Cardiac fibroblast (primary cell): ENCODE results near the gene LMLN.

Experiments
- DNase-seq, 2 donors: peaks; one replicate each; pipeline versions ENCODE4 v3.0.0 to v3.0.0-alpha.2; 2010; ENCODE audit warnings: low read depth in 2 of 2
- H3K4me3 ChIP-seq, 2 donors: replicated peaks in 1 of 2; 1 replicate in 1 of 2; 2 replicates in 1 of 2; pipeline ENCODE4 v1.5.1; 2011; ENCODE audit warnings: low read depth in 2 of 2, low read length in 2 of 2, mild to moderate bottlenecking in 2 of 2, moderate library complexity in 1 of 2
- CTCF ChIP-seq: IDR thresholded peaks from one replicate; pipeline ENCODE4 v1.5.1; 2011; ENCODE audit warnings: low read depth, mild to moderate bottlenecking, low read length, inconsistent platforms

LMLN gene

GRCh38 chr3:198026620-198027019, 66.6 kb downstream of the LMLN start:
- DNase-seq: no peak
- TF ChIP-seq CTCF: no peak
- no peak overlapping the region for H3K4me3 ChIP-seq

GRCh38 chr3:198027045-198027798, 67.2 kb downstream of the LMLN start:
- no peak for TF ChIP-seq CTCF
- no peak overlapping the region for H3K4me3 ChIP-seq
- no peak for DNase-seq

GRCh38 chr3:198027799-198028390, 67.9 kb downstream of the LMLN start:
- no peak overlapping the region for H3K4me3 ChIP-seq
- DNase-seq: no peak
- TF ChIP-seq CTCF: no peak

GRCh38 chr3:198028718-198029117, 68.7 kb downstream of the LMLN start:
- TF ChIP-seq CTCF: no peak
- no peak overlapping the region for H3K4me3 ChIP-seq
- DNase-seq: peak; percentile 33 to 34

GRCh38 chr3:198030125-198030524, 70.1 kb downstream of the LMLN start:
- H3K4me3 ChIP-seq: no peak overlapping the region
- no peak for DNase-seq
- TF ChIP-seq CTCF: no peak

GRCh38 chr3:198030726-198031125, 70.7 kb downstream of the LMLN start:
- DNase-seq: no peak
- no peak overlapping the region for H3K4me3 ChIP-seq
- no peak for TF ChIP-seq CTCF
